GM12892 (cell line): ENCODE data around the gene APC2.

ENCODE experiments used
- POLR2A ChIP-seq: IDR thresholded peaks from 2 replicates; pipeline ENCODE4 v1.6.1; 2011; ENCODE audit warnings: low read depth, low read length, control low read depth
- POLR2AphosphoS5 ChIP-seq: IDR thresholded peaks from 2 replicates; pipeline ENCODE4 v1.6.1; 2011; ENCODE audit warnings: low read depth, low read length, control low read depth
- TAF1 ChIP-seq: IDR thresholded peaks from 2 replicates; pipeline ENCODE4 v1.6.1; 2011; ENCODE audit warnings: low read depth, mild to moderate bottlenecking, control low read depth, low read length, borderline replicate concordance

DNA sequence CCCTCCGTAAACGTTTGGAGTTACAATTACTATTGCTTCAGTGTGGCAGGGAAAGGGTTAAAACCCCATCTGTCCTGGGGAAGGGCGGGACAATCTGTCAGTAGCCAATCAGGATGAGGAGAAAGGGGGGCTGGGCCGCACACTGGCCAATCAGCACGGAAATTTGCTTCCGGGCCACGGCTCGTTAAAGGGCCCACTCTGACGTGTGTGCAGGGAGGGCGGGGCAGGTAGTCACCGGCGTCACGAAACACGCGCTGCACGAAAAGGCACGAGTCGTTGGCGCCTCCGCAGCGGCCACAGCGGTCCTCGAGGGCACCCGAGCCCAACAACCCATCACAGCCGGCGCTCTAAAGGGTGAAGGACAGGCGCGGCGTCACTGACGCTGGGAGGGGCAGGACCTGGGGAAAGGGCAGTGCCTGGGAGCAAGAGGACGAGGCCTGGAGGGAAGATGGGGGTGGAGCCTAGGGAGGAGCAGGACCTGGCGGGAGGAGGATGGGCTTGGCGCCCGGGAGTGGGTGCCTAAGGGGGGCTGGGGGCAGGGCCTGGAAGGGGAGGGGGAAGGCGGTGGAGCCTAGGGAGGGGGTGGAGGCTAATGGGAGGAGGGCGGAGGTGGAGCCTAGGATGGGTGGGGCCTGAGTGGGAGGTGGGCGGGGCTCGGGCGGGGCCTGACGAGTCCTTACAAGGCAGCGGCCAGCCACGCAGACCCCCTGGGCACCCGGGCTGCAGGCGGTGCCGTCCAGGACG lies 58.0 kb downstream of the APC2 start:
- no peak for TF ChIP-seq POLR2A
- TF ChIP-seq POLR2AphosphoS5, result no peak
- no peak for TF ChIP-seq TAF1
